ENCODE results near the gene MTRF1L. TPM values are rescaled to one million over a fixed set of nuclear protein-coding genes. Genes with fewer than 3 reads are reported as not detected.
A peak's percentile ranks its signal among the peaks of the same experiment; 100 is the strongest.

MTRF1L gene
- total and polyA plus RNA-seq, 2 of the 13 experiments (the other 11 are each of a cell fraction or from before 2014, with no cell fraction given): 17.6 to 28.7 TPM

- no peak for TF ChIP-seq TRIM22 (IDR thresholded peaks at IDR 0.05)
- no peak for TF ChIP-seq ZSCAN20 (CRISPR knock-in tag; IDR thresholded peaks at IDR 0.05; ENCODE audit: borderline replicate concordance)
- no peak for TF ChIP-seq ARID2 (CRISPR knock-in tag; IDR thresholded peaks at IDR 0.05; ENCODE audit: borderline replicate concordance)
- peak; percentile 79; the same call in 1 of the 2 replicates for TF ChIP-seq KDM5B (CRISPR knock-in tag; IDR thresholded peaks at IDR 0.05; ENCODE audit: borderline replicate concordance)
- no peak for TF ChIP-seq REL (CRISPR knock-in tag; conservative IDR thresholded peaks at IDR 0.05)
- TF ChIP-seq, protein P1, sequence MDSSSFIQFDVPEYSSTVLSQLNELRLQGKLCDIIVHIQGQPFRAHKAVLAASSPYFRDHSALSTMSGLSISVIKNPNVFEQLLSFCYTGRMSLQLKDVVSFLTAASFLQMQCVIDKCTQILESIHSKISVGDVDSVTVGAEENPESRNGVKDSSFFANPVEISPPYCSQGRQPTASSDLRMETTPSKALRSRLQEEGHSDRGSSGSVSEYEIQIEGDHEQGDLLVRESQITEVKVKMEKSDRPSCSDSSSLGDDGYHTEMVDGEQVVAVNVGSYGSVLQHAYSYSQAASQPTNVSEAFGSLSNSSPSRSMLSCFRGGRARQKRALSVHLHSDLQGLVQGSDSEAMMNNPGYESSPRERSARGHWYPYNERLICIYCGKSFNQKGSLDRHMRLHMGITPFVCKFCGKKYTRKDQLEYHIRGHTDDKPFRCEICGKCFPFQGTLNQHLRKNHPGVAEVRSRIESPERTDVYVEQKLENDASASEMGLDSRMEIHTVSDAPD (CRISPR knock-in tag; IDR thresholded peaks at IDR 0.05): no peak
- TF ChIP-seq ONECUT2 (CRISPR knock-in tag; IDR thresholded peaks at IDR 0.05): no peak
- no peak for TF ChIP-seq KLF12 (CRISPR knock-in tag; IDR thresholded peaks at IDR 0.05; ENCODE audit: borderline replicate concordance)
- TF ChIP-seq SRSF1 (optimal IDR thresholded peaks at IDR 0.05; ENCODE audit: low read depth, low read length): no peak
- TF ChIP-seq MTA1 (CRISPR knock-in tag; IDR thresholded peaks at IDR 0.05; ENCODE audit: borderline replicate concordance): no peak; the same call in 1 of the 2 replicates
- 0 out of 2 replicates have a peak, but pooled peaks have one; percentile 10 for TF ChIP-seq CTCF (CRISPR knock-in tag; IDR thresholded peaks at IDR 0.05)
- peak; percentile 70 for TF ChIP-seq PHF20 (CRISPR knock-in tag; IDR thresholded peaks at IDR 0.05)
- TF ChIP-seq ZNF550 (CRISPR knock-in tag; IDR thresholded peaks at IDR 0.05; ENCODE audit: borderline replicate concordance): peak; percentile 86; the same call in 1 of the 2 replicates
- TF ChIP-seq RFXANK (CRISPR knock-in tag; IDR thresholded peaks at IDR 0.05): no peak
- TF ChIP-seq JUNB (CRISPR knock-in tag; IDR thresholded peaks at IDR 0.05; ENCODE audit: borderline replicate concordance): peak; percentile 15; the same call in 1 of the 2 replicates
- TF ChIP-seq ZNF577 (CRISPR knock-in tag; IDR thresholded peaks at IDR 0.05; ENCODE audit: borderline replicate concordance, low read depth): no peak
- TF ChIP-seq ZNF317 (CRISPR knock-in tag; IDR thresholded peaks at IDR 0.05): peak; percentile 89
- TF ChIP-seq TEAD2 (CRISPR knock-in tag; IDR thresholded peaks at IDR 0.05): no peak
- no peak for TF ChIP-seq SIX1 (CRISPR knock-in tag; IDR thresholded peaks at IDR 0.05; ENCODE audit: borderline replicate concordance)
- TF ChIP-seq, protein P2, sequence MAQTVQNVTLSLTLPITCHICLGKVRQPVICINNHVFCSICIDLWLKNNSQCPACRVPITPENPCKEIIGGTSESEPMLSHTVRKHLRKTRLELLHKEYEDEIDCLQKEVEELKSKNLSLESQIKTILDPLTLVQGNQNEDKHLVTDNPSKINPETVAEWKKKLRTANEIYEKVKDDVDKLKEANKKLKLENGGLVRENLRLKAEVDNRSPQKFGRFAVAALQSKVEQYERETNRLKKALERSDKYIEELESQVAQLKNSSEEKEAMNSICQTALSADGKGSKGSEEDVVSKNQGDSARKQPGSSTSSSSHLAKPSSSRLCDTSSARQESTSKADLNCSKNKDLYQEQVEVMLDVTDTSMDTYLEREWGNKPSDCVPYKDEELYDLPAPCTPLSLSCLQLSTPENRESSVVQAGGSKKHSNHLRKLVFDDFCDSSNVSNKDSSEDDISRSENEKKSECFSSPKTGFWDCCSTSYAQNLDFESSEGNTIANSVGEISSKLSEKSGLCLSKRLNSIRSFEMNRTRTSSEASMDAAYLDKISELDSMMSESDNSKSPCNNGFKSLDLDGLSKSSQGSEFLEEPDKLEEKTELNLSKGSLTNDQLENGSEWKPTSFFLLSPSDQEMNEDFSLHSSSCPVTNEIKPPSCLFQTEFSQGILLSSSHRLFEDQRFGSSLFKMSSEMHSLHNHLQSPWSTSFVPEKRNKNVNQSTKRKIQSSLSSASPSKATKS (CRISPR knock-in tag; IDR thresholded peaks at IDR 0.05): peak; percentile 88; the same call in 1 of the 2 replicates
- TF ChIP-seq RBM22 (optimal IDR thresholded peaks at IDR 0.05; ENCODE audit: low read length): no peak
These were observed 18.6 kb downstream of the MTRF1L start (continued) for GRCh38 chr6:152983637-152984512.

Measured in HepG2 (cell line).